HG02759 (cell line): ENCODE results near the gene ADAMTS9.
"Not testable (repeated sequence)": the region's sequence is repeated elsewhere in the genome, so short reads cannot be mapped to it uniquely, and the experiment has no call there.

Source experiments
- ATAC-seq: cut with Tn5 transposase; IDR thresholded peaks from one replicate; pipeline ENCODE4 v1.9.1; 2021; ENCODE audit warnings: mild to moderate bottlenecking, moderate library complexity; ENCODE audit not compliant: unreplicated experiment

Gene ADAMTS9

GRCh38 chr3:64550745-64551144 is 137.1 kb downstream of the ADAMTS9 start:
- ATAC-seq: no peak

DNA sequence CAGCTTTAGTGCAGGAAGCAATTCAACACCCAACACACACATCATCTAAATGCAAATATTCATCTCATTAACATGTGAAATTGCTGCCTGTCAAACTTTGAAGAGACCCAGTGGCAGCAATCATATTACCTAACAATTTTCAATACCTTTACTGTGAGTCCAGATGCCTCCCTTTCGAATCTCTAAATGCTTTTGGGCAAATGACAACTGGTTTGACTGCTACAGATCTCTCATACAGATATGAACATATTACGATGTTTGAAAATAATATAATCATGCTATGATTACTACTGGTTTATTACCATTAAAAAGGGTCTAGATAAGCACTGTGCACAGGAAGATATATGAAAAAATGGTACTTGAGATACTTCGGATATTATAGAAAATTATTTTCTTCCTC is 137.9 kb downstream of the ADAMTS9 start:
- ATAC-seq: no peak

DNA sequence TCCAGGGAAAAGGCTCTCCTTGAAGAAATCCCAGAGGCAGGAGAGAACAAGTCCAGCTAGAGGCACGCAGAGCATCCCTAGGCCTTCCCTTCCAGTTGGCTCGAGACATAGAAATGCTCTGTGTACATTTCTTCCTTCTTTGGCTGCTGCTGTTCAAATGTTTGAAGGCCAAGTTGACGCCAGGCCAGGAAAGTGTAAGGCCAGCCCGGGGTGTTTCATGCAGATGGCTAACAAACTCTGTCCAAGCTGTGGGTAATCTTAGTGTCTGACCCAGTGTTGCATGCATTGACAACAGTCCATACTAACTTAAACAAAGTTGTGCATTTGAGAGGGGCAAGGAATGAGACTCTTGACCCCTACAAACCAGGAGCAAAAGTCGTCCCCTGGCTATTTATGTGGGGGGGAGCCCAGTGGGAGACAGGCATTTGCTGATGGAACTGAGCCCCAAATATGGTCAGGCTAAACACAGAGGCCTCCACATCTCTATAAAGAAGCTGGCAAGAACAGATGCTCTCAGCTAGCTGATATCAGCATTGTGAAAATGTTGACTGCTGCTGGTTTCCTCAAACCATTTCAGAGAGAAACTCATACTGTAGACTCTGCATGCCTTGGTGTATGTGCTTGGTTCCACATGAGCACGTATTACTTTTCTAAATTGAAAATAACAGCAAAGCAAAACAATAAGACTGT is 139.5 kb downstream of the ADAMTS9 start:
- ATAC-seq: no peak

DNA sequence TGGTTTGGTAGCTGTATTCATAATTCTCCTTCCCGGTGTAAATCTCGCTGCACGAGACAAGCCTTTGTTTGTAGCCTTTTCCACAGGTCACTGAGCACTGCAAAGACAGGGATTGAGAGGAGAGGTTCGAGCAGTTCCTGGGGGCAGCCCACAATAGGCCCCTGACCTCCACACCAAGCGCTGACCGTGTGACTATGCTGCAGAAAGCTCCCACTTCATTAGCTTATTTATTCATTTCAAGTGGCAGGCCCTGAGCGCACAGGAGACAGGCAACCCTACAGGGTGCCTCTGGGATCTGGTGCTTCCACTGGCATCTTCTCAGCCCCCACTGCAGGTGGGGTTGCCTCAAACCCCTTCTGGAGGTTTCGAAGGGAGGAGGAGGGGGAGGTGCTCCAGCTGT is 140.9 kb downstream of the ADAMTS9 start:
- ATAC-seq: no peak

DNA sequence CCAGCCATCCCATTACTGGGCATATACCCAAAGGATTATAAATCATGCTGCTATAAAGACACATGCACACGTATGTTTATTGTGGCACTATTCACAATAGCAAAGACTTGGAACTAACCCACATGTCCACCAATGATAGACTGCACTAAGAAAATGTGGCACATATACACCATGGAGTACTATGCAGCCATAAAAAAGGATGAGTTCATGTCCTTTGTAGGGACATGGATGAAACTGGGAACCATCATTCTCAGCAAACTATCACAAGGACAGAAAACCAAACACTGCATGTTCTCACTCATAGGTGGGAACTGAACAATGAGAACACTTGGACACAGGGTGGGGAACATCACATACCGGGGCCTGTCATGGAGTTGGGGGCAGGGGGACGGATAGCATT is 142.6 kb downstream of the ADAMTS9 start:
- not testable (repeated sequence) for ATAC-seq

DNA sequence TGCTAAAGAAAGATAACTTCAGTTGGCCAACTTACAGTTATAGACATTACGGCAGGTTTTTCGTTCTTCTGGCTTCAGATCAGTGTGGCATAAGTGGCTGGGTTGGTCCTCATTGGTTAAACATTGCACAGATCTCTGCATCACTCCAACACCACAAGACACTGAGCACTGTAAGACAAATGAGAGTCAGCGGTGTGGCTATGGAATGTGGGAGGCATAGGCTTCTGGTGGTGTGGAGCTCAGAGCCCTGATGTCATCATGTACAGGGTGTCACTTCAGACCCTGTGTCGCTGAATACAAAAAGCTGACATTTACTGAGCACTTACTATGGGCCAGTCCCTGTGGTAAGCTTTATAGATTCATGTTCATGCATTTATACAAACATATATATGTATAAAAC is 146.0 kb downstream of the ADAMTS9 start:
- no peak for ATAC-seq

DNA sequence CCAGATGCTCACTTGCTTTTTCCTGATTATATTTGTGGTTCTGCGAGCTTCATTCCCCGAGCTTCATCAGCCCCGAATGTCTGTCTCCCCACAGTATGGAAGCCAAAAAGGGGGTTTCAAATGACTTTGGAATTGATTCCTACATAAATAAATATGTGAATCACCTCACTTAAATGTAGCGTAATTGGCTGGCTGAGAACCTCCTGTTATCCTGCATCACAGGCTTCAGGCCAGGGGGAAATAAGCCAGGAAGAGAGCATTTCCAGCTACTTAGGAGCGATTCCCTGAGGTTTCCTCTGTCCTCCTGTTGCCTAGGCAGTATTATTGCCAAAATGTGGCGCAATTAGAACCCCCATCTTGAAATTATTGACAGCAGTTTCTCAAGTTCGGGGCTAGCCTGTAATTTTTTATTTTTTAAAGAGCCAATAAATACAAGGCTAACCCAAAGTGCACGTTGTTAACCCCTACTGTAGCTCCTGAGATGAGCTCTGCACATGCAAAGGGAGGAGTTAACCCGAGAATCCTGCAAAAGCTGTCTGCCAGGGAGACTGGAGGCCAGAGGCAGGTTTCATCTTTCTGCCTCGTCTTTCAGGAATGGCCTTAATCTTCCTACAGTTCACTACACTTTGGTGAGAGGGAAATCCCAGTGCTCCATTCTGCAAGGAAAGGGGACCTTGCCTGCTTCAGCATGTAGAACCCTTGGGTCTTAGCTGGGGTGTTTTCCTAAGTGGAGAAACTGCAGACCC is 148.2 kb downstream of the ADAMTS9 start:
- ATAC-seq: no peak

- no peak for ATAC-seq
Observed at GRCh38 chr3:64536166-64536565, 151.6 kb downstream of the ADAMTS9 start.

- peak; percentile 97 for ATAC-seq
Observed at GRCh38 chr3:64533617-64534317, 154.0 kb downstream of the ADAMTS9 start.

DNA sequence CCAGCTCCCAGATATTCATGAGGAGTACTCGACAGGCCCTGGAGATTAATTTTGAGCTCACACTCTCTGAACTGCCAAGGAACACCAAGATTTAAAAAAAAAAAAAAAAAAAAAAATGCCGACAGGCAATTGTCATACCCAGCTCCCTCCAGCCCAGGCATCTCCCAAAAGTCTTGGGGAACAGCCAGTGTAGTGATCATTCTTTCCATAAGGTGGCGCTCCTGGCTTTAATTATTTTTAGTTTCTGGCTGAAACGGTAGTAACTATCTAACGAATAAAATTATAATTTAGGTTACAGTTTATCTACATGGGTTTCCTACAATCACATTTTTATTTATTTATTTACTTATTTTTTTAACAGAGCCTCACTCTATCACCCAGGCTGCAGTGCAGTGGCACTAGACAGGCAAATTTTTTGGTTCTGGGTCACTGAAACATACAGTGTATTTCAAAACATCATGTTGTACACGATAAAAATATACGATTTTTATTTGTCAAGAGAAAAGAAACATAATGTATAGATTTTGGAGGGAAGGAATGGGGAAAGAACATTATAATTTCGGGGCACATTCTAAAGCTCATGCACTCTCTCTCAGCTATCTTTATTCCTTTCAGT is 157.3 kb downstream of the ADAMTS9 start:
- ATAC-seq: no peak

GRCh38 chr3:64523324-64523723 is 164.5 kb downstream of the ADAMTS9 start:
- no peak for ATAC-seq

GRCh38 chr3:64520334-64520733 is 167.5 kb downstream of the ADAMTS9 start:
- ATAC-seq: no peak

- no peak for ATAC-seq
Observed at GRCh38 chr3:64518950-64519349, 168.8 kb downstream of the ADAMTS9 start.

DNA sequence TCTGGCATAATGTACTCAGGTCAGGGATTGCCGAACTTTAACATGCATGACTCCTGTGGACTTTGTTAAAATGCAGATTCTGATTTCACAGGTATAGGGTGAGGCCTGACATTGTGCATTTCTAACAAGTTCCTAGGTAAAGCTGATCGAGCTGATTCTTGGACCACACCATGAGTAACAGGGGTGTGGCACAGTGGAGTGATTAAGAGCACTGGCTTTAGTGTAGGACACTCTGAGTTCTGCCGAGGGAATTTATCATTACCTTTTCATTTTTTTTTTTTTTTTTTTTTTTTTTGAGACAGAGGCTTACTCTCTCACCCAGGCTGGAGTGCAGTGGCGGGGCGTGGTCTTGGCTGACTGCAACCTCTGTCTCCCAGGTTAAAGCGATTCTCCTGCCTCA is 169.3 kb downstream of the ADAMTS9 start:
- no peak for ATAC-seq

GRCh38 chr3:64514889-64515288 is 172.9 kb downstream of the ADAMTS9 start:
- ATAC-seq: no peak

DNA sequence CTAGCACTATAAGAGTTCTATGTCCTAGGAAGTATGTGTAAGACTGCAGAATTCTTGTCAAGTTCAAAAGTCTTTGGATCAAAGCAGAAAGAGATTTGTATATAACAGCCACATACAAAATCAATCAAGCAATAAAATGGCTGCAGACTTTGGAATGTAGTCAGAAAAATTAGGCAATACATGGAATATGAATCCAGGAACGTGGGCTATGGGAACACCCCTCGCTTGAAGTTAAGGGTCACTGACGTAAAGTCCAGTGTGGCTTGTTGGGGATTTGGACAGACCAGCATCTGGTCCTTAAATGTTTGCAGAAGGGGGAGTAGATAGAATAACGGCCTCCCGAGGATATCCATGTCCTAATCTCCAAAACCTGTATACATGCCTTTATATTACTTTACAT is 178.6 kb downstream of the ADAMTS9 start:
- no peak for ATAC-seq

- no peak for ATAC-seq
Observed at GRCh38 chr3:64508140-64508539, 179.7 kb downstream of the ADAMTS9 start.

GRCh38 chr3:64506255-64506654 is 181.5 kb downstream of the ADAMTS9 start:
- ATAC-seq: no peak

DNA sequence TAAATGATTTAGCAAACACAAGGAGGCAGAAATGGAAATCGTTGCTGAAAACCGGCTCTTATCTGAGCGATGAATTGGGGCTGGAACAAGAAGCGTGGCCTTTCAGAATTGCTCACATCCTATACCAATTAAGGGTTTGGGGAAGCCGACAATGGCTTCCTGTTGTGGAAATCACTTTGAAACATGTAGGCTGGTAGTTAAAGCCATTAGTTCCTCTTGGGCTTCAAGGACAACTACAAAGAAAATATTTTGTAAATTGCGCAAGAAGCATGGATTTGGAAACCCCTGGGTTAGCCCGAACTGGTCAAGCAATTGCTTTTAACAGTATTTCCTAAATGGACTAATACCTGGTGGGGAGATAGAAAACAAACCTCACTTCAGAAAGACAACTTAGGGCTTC is 182.4 kb downstream of the ADAMTS9 start:
- no peak for ATAC-seq

- ATAC-seq: no peak
Observed at GRCh38 chr3:64502284-64502683, 185.5 kb downstream of the ADAMTS9 start.

GRCh38 chr3:64501298-64501906 is 186.4 kb downstream of the ADAMTS9 start:
- ATAC-seq: no peak
